CD4-positive, alpha-beta T cell treated with Interleukin-4 for 4 hours (primary cell): Measurements from ENCODE around the gene INTS11.

Source experiments
- DNase-seq: peaks from one replicate; pipeline ENCODE4 v3.0.0-alpha.2; 2020

INTS11 gene

GRCh38 chr1:1342584-1343115, 18.2 kb upstream of the INTS11 start:
- no peak for DNase-seq

- no peak for DNase-seq
Observed at GRCh38 chr1:1342061-1342562, 17.7 kb upstream of the INTS11 start.

DNA sequence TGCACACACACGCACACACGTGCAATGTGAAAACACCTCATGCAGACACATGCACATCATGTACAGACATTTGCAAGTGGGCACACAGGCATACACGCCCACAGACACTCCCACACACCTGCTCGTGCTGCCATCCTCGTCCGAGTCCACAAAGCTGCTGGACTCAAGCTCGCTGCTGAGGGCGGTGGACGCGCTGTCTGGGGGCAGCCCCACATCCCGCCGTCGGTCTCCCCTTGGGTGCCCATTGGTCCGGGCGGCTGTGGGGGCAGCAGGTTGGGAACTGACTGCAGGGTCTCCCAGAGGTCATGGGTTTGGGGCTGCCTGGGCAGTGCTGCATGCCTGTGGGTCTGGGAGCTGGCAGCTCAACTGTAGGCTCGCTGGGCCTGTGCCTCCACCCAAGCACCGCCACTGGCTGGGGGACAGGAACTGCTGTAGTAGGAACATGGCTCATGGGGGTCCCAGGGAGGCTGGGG, 17.1 kb upstream of the INTS11 start:
- DNase-seq: no peak

- DNase-seq: no peak
Observed at GRCh38 chr1:1340791-1341548, 16.5 kb upstream of the INTS11 start.

DNA sequence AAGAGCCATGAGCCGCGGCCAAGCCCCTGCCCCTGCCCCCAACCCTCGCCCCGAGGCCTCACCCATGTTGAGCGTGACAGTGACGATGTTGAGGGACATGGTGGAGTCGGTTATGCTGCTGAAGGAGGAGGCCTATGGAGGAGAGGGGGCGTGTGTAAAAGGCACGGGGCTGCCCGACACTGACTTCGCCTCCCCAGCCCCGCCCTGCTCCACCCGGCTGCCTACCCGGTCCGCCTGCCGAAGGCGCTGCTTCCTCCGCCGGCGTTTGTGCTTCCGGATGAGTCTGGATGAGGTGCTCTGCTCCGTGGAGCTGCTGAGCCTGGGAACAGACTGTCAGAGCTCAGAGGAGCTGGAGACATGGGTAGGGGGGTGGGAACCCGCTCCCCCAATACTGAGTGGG, 15.7 kb upstream of the INTS11 start:
- no peak for DNase-seq

GRCh38 chr1:1338278-1338677, 13.8 kb upstream of the INTS11 start:
- no peak for DNase-seq

DNA sequence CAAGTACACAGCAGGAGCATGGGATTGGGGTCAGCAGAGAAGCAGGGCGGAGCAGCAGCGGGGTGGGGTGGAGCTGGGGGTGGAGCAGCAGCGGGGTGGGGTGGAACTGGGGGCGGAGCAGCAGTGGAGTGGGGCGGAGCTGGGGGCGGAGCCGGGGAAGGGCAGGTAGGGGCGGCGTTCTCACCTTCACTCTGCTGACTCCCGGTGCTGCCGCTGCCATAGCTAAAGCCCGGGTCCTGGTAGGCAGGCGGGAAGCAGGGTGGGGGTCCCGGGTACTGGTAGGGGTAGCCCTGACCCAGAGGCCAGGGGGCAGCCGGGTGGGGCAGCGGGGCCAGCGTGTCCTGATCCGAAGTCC, 13.3 kb upstream of the INTS11 start:
- DNase-seq: no peak

- DNase-seq: no peak
Observed at GRCh38 chr1:1336931-1337792, 12.7 kb upstream of the INTS11 start.

- DNase-seq: no peak
Observed at GRCh38 chr1:1336446-1336845, 12.0 kb upstream of the INTS11 start.

DNA sequence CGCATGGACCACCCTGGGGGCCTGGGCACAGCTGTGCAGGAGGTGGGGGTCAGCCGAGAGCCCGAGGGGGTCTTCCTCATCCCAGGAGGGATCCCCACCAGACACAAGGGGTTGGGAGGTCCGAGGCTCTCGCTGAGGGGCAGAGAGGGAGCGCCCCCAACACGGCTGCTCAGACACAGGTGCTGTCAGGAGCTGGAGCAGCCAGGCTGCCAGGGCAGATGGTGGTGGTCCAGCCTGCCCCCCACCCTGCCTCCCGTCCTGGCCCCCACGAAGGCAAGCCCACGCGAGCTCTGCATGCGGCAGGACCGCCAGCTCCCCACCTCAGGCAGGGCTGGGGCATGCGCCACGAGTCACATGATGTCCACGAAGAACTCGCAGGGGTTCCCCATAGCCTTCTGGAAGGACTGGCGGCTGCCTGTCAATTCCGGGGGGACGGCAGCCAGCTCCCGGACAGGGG, 11.4 kb upstream of the INTS11 start:
- no peak for DNase-seq

- DNase-seq: no peak
Observed at GRCh38 chr1:1335283-1335682, 10.8 kb upstream of the INTS11 start.

DNA sequence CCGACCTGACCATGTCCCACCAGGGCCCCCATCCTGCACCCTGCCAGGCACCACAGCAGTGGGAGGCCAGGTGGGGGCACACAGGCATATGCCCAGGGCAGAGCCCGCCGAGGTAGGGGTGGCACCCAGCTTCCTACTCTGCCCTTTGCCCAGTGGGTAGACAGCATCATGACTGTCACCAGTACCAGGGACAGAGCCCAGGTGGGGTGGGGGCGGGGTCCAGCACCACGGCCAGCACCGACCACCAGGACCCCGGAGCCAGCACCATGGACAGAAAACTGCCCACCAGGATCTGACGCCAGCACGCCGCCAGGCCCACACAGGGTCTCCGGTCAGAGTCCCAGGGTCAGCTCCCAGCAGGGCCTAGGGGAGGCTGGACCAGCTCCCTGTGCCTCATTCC, 10.4 kb upstream of the INTS11 start:
- no peak for DNase-seq

DNA sequence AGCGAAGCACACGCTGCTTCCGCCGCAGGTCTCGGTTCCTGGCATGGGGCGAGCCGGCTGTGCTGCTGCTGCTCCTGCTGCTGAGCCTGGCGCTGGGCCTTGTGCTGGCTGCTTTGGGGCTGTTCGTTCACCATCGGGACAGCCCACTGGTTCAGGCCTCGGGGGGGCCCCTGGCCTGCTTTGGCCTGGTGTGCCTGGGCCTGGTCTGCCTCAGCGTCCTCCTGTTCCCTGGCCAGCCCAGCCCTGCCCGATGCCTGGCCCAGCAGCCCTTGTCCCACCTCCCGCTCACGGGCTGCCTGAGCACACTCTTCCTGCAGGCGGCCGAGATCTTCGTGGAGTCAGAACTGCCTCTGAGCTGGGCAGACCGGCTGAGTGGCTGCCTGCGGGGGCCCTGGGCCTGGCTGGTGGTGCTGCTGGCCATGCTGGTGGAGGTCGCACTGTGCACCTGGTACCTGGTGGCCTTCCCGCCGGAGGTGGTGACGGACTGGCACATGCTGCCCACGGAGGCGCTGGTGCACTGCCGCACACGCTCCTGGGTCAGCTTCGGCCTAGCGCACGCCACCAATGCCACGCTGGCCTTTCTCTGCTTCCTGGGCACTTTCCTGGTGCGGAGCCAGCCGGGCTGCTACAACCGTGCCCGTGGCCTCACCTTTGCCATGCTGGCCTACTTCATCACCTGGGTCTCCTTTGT, 9.2 kb upstream of the INTS11 start:
- no peak for DNase-seq

- DNase-seq: no peak
Observed at GRCh38 chr1:1332774-1333480, 8.5 kb upstream of the INTS11 start.

GRCh38 chr1:1332031-1332755, 7.7 kb upstream of the INTS11 start:
- no peak for DNase-seq

GRCh38 chr1:1331068-1331965, 6.9 kb upstream of the INTS11 start, which contains the start of gene TAS1R3:
TAS1R3 (plus strand) TSS chr1:1331280; CDS start chr1:1331346, 66 bp downstream.
- no peak for DNase-seq

GRCh38 chr1:1330366-1331067, 6.1 kb upstream of the INTS11 start:
- no peak for DNase-seq

- no peak for DNase-seq
Observed at GRCh38 chr1:1329304-1330210, 5.1 kb upstream of the INTS11 start.

DNA sequence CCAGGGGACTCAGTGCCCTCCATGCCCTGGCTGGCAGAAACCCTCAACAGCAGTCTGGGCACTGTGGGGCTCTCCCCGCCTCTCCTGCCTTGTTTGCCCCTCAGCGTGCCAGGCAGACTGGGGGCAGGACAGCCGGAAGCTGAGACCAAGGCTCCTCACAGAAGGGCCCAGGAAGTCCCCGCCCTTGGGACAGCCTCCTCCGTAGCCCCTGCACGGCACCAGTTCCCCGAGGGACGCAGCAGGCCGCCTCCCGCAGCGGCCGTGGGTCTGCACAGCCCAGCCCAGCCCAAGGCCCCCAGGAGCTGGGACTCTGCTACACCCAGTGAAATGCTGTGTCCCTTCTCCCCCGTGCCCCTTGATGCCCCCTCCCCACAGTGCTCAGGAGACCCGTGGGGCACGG, 3.8 kb upstream of the INTS11 start:
- DNase-seq: no peak
